IPS-18c (cell line): ENCODE results near the gene VGLL3.

ENCODE experiments used
- H3K4me3 ChIP-seq: 2 replicates; pipeline ENCODE4 v1.7.0; 2013; ENCODE audit warnings: low read depth, mild to moderate bottlenecking, low read length, moderate library complexity; ENCODE audit not compliant: insufficient read depth
- H3K9me3 ChIP-seq: one replicate; pipeline ENCODE4 v1.6.1; 2013; ENCODE audit warnings: mild to moderate bottlenecking, low read length, moderate library complexity; ENCODE audit not compliant: control insufficient read depth, insufficient read depth

Gene VGLL3

DNA sequence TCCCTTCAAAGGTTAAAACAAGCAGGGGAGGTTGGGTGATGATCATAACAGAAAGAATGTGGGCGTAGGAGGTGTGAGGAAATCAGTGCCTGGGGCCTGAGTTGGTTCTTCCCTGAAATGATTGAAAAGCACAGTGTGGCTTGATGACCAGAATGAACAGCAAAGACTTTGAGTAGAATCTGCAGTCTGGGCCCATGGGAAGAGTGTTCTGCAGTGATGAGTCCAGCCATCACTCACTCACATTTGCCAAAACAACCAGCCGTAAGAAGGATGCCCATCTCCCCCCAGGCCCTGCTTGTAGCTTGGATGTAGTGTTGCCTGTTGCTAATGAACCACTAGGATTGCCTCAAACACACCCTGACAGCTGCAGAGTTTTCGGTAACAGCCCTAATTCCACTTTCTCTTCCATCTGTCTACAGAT is 67.9 kb downstream of the VGLL3 start:
- H3K9me3 ChIP-seq: no peaks in the 10 kb centered on the region
- no peak overlapping the region for H3K4me3 ChIP-seq

DNA sequence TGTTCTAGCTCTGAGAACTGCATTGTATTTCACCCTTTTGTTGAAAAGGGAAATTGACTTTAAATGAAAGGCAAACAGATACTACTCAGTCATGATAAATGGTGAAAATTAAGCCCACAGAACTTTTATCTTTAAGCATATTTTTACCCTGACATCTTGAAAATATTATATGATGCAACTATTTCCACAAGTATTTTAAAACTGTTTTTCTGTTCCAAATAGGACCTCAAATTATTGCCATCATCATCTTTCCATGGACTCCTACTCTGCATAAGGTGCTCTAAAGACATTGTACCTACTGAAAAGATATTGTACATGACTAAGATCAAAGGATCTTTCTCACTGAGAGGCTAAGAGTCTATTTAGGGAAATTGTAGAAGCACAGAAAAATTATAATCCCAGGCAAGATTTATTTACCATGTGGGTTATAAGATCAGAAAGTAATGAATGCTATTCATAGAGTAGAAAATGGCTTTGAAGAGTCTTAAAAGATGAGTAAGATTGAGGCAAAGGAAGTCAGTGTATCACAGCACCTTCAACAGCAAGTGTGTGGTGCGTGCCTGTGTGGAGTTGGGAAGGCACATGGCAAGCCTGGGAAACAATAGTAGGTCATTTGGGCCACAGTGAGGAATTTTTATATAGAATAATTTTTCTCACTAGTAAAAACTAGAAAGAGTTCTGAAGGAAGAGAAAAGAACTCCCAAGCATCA is 68.8 kb downstream of the VGLL3 start:
- no peaks in the 10 kb centered on the region for H3K9me3 ChIP-seq
- H3K4me3 ChIP-seq: no peak overlapping the region

GRCh38 chr3:86914670-86915069 is 76.3 kb downstream of the VGLL3 start:
- Histone ChIP-seq H3K4me3 (no peak overlapping the region), H3K9me3 (no peaks in the 10 kb centered on the region)

DNA sequence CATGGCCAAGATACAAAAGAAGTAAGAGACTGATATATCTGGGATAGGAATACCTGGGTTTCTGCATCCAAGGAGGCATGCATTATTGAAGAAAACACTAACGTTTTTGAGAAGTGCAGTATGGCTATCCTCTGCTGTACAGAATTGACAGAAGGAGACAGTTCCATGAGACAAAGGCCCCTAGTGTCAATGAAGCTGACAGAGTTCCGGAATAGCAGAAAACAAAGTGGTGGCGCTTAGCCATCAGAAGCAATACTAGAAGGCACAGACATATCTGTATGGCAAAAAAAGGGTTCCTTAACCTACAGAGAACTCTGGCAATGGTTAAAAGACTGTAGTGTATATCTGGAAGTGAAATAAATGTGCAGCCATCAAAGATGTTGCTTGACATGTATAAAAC is 77.8 kb downstream of the VGLL3 start:
- no peaks in the 10 kb centered on the region for H3K9me3 ChIP-seq
- no peak overlapping the region for H3K4me3 ChIP-seq

- no peak overlapping the region for H3K4me3 ChIP-seq
- no peaks in the 10 kb centered on the region for H3K9me3 ChIP-seq
Measured at GRCh38 chr3:86895202-86895601, 95.7 kb downstream of the VGLL3 start.

DNA sequence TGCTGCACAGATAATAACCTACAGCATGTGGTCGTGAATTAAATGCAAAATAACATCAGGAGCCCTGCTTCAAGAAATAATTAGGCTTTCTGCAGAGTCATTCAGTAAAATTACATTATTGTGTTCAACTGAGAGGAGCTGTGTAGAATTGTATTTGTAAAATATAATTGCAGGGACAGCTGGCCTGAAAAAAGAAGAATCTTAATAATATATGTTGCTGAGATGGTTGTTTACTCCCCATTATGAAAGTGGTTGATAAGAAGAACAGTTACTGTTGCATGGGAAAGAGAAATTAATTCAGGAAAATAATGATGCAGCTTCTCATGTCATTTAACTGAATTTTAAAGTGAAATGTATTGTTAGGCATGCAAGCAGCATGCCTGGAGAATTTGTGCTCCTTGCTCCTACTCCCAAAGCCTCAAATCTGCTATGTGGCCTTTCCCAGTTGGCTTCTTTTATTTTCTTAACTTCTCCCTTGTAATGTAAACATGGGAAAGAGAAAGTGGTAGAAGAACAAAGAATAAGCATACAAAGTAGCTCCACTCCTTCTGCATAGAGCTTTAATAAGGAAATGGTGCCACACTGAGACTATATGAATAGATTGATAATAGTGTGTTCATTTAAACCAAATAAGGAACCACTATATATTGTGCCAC is 100.1 kb downstream of the VGLL3 start:
- H3K9me3 ChIP-seq: no peaks in the 10 kb centered on the region
- no peak overlapping the region for H3K4me3 ChIP-seq
